HepG2 (cell line): ENCODE results near the gene SIRPA. TPM values are rescaled to one million over a fixed set of nuclear protein-coding genes. Genes with fewer than 3 reads are reported as not detected.

Experiments
- ATAC-seq: fragments of 200-7000 bp; cut with Tn5 transposase; 3 replicates; pipeline ENCODE4 v1.9.1; 2020; ENCODE audit warnings: mild to moderate bottlenecking, moderate library complexity
- BruUV-seq: library from RNA; stranded (reverse); fragments of 400-500 nt; replicated peaks from 2 replicates; lab custom pipeline; 2021; lab: Mats Ljungman, UMichigan
- CTCF ChIA-PET: fragments of 300-600 bp; formaldehyde crosslinking; extraction: SDS; loops from one replicate; lab custom pipeline; 2021; ENCODE audit warnings: low total read pairs, inconsistent platforms, low intra/inter-chr PET ratio; lab: Yijun Ruan, JAX
- POLR2A ChIA-PET: fragments of 350-600 bp; sonication (Branson Sonifier 250); formaldehyde crosslinking; loops from one replicate; lab custom pipeline; 2020; ENCODE audit warnings: antibody characterized with exemption, inconsistent platforms; lab: Yijun Ruan, JAX
- DNase-seq: peaks from one replicate; pipeline ENCODE4 v3.0.0-alpha.2; 2015; ENCODE audit warnings: low spot score
- FAIRE-seq: peaks from 3 replicates; lab custom pipeline; 2011; peaks lifted over from hg19 to GRCh38; lab: Jason Lieb, UNC
- H2AFZ ChIP-seq: one replicate; pipeline ENCODE4 v1.6.1; 2011; ENCODE audit warnings: low read length, inconsistent platforms
- H3K27ac ChIP-seq: fragments of 300-600 bp; 3 replicates; pipeline ENCODE4 v1.8.0; 2011; ENCODE audit warnings: mixed run types, mild to moderate bottlenecking, mixed read lengths, low read length, inconsistent platforms; ENCODE audit not compliant: insufficient read depth; ENCODE audit errors: extremely low read length
- H3K27me3 ChIP-seq, 2 experiments: fragments of 200-600 bp in 1 of 2; 2 replicates in 1 of 2; 3 replicates in 1 of 2; pipeline versions ENCODE4 v1.6.0 to v1.8.0; 2011; ENCODE audit warnings: low read length in 2 of 2, mild to moderate bottlenecking in 2 of 2, moderate library complexity in 2 of 2, inconsistent platforms in 1 of 2; ENCODE audit not compliant: insufficient read depth in 2 of 2, control insufficient read depth in 1 of 2
- H3K36me3 ChIP-seq, 2 experiments: fragments of 200-600 bp in 1 of 2; replicated peaks in 1 of 2; 2 replicates in 1 of 2; 3 replicates in 1 of 2; pipeline versions ENCODE4 v1.5.1 to v1.8.0; 2011; ENCODE audit warnings: low read length in 2 of 2, inconsistent platforms in 1 of 2; ENCODE audit not compliant: insufficient read depth in 2 of 2, control insufficient read depth in 1 of 2
- H3K4me1 ChIP-seq: 2 replicates; pipeline ENCODE4 v1.5.1; 2012; ENCODE audit warnings: low read length, inconsistent platforms; ENCODE audit not compliant: insufficient read depth
- H3K4me2 ChIP-seq: 2 replicates; pipeline ENCODE4 v1.6.0; 2011; ENCODE audit warnings: low read depth, low read length, inconsistent platforms
- H3K4me3 ChIP-seq, 3 experiments: fragments of 200-600 bp in 1 of 3; sonication (generic), shearing (Covaris generic) in 1 of 3; replicated peaks in 1 of 3; 2 replicates each; pipeline ENCODE4 v1.5.1; 2011 to 2016; ENCODE audit warnings: low read length in 3 of 3, inconsistent platforms in 2 of 3, low read depth in 2 of 3, mild to moderate bottlenecking in 2 of 3, control low read depth in 1 of 3, mixed read lengths in 1 of 3; ENCODE audit not compliant: insufficient read depth in 1 of 3
- H3K79me2 ChIP-seq: one replicate; pipeline ENCODE4 v1.6.1; 2011; ENCODE audit warnings: low read length, inconsistent platforms; ENCODE audit not compliant: insufficient read depth
- H3K9ac ChIP-seq: 2 replicates; pipeline ENCODE4 v1.6.0; 2011; ENCODE audit warnings: mild to moderate bottlenecking, low read depth, low read length, inconsistent platforms; ENCODE audit not compliant: insufficient read depth
- H3K9me3 ChIP-seq: 2 replicates; pipeline ENCODE4 v1.5.1; 2012; ENCODE audit warnings: mild to moderate bottlenecking, low read length
- H4K20me1 ChIP-seq: 2 replicates; pipeline ENCODE4 v1.6.0; 2011; ENCODE audit warnings: inconsistent platforms, mild to moderate bottlenecking, low read length, moderate library complexity; ENCODE audit not compliant: insufficient read depth
- ESRRA ChIP-seq: sonication (generic); formaldehyde crosslinking; IDR thresholded peaks from 2 replicates; pipeline ENCODE4 v1.5.1; 2020; ENCODE audit warnings: mild to moderate bottlenecking, low read depth, missing genetic modification reagents
- HNRNPL ChIP-seq: fragments of 200-400 bp; formaldehyde crosslinking; IDR thresholded peaks from 2 replicates; pipeline ENCODE4 v1.6.1; 2017; ENCODE audit warnings: mild to moderate bottlenecking, low read depth, low read length
- NFKBIZ ChIP-seq: IDR thresholded peaks from 2 replicates; pipeline ENCODE4 v1.6.1; 2018; ENCODE audit warnings: missing genetic modification reagents, missing compliant biosample characterization
- NR2F1 ChIP-seq, 2 experiments: fragments of 450-650 bp in 1 of 2; formaldehyde crosslinking in 1 of 2; IDR thresholded peaks; 2 replicates each; pipeline versions ENCODE4 v1.5.0 to v1.6.1; 2016 to 2020; ENCODE audit warnings: mild to moderate bottlenecking in 1 of 2, missing compliant biosample characterization in 1 of 2, missing genetic modification reagents in 1 of 2, moderate library complexity in 1 of 2
- RAD21 ChIP-seq: fragments of 450-650 bp; formaldehyde crosslinking; IDR thresholded peaks from 2 replicates; pipeline ENCODE4 v1.5.0; 2020; ENCODE audit warnings: mild to moderate bottlenecking
- RCOR2 ChIP-seq: IDR thresholded peaks from 2 replicates; pipeline ENCODE4 v1.6.1; 2016; ENCODE audit warnings: missing biosample characterization, missing genetic modification reagents
- RELA ChIP-seq: sonication (generic); formaldehyde crosslinking; IDR thresholded peaks from 2 replicates; pipeline ENCODE4 v1.4.0; 2020; ENCODE audit warnings: missing genetic modification reagents
- ZFP91 ChIP-seq: sonication (generic); formaldehyde crosslinking; IDR thresholded peaks from 2 replicates; pipeline ENCODE4 v1.9.0; 2022; ENCODE audit warnings: missing genetic modification reagents, mild to moderate bottlenecking, borderline replicate concordance
- WGBS: methylation state at CpG from one replicate; pipeline ENCODE4 v1.1.6; 2017; ENCODE audit warnings: low lambda C conversion rate; 5-methylcytosine and 5-hydroxymethylcytosine counted together
- in situ Hi-C: cut with HindIII; loops from 2 replicates; pipeline ENCODE4 v1.10.0; 2017; ENCODE audit warnings: low pct_unique_long_range_greater_than_20kb; ENCODE audit not compliant: extremely low pct_ligation_motif_present
- intact Hi-C: fragments of 100-400 bp; cut with micrococcal nuclease; formaldehyde crosslinking; loops from one replicate; pipeline ENCODE4 v1.10.0; 2022; ENCODE audit not compliant: unreplicated experiment
- polyA plus RNA-seq, 8 experiments: library from polyadenylated mRNA; depleted of rRNA in 3 of 8; stranded (reverse) in 7 of 8; unstranded in 1 of 8; fragments of >200 nt; fragmentation: Illumina TruSeq in 4 of 8; extraction: Trizol in 4 of 8; gene quantifications; 2 replicates each; pipeline versions ENCODE4 v1.2.1 to v1.2.3, GENCODE V29; 2011 to 2016; ENCODE audit warnings: low read depth in 4 of 8, missing spikeins in 1 of 8, mixed read lengths in 1 of 8; ENCODE audit not compliant: insufficient read depth in 1 of 8
- total RNA-seq, 5 experiments: library from RNA; depleted of rRNA; stranded (reverse); fragments of >200 nt; fragmentation: Illumina TruSeq; extraction: Trizol; gene quantifications; 2 replicates each; pipeline ENCODE4 v1.2.3, GENCODE V29; 2016; ENCODE audit warnings: low read depth in 1 of 5

SIRPA gene
- total and polyA plus RNA-seq, 2 of the 13 experiments (the other 11 are each of a cell fraction or from before 2014, with no cell fraction given), result 7.2 to 17.6 TPM

- TF ChIP-seq ESRRA (CRISPR knock-in tag) (peak; percentile 92), NR2F1 (CRISPR knock-in tag; IDR thresholded peaks at IDR 0.05) (peak; percentile 73 to 74), NFKBIZ (CRISPR knock-in tag) (no peak), HNRNPL (peak; percentile 86)
- TF ChIP-seq, all 625 proteins: peak for 29
Measured at GRCh38 chr20:1881240-1881835, 13.9 kb upstream of the SIRPA start (continued).

- in situ Hi-C loops (no loop called here), intact Hi-C loops (no loop called here)
- FAIRE-seq, result no peak
- CTCF ChIA-PET, result no interaction called here
- Histone ChIP-seq H3K27ac (no peak overlapping the region), H3K4me2 (no peak overlapping the region), H3K36me3 (no peaks in the 10 kb centered on the region), H3K9me3 (no peaks in the 10 kb centered on the region), H3K27me3 (peaks cover 2 to 5% of the 10 kb centered on the region in 2 experiments; a peak in 3 of 5 replicates), H3K4me3 (no peak overlapping the region), H4K20me1 (no peaks in the 10 kb centered on the region), H2AFZ (no peak overlapping the region), H3K9ac (no peak overlapping the region), H3K4me1 (peaks cover 65% of the 10 kb centered on the region), H3K79me2 (no peaks in the 10 kb centered on the region)
- no peak for ATAC-seq
- DNase-seq, result no peak
- WGBS, result 54% methylated on average over 8 of the region's 8 CpGs
- BruUV-seq, result no TSS peak
- TF ChIP-seq RCOR2 (no peak), RELA (no peak), ZFP91 (CRISPR knock-in tag) (no peak), RAD21 (no peak)
- POLR2A ChIA-PET, result interaction anchor here (0.8 kb wide), 1 partner anchor 9 kb away, joined by 4 read pairs; no protein-coding TSS in a partner anchor
Measured at GRCh38 chr20:1882026-1882425, 13.2 kb upstream of the SIRPA start.
